IMR-90 (cell line): ENCODE results near the gene FIGLA. TPM values are rescaled to one million over a fixed set of nuclear protein-coding genes. Genes with fewer than 3 reads are reported as not detected.

Experiments
- ATAC-seq: fragments of 200-7000 bp; cut with Tn5 transposase; 2 replicates; pipeline ENCODE4 v1.9.1; 2020; ENCODE audit warnings: low read depth, mild to moderate bottlenecking, moderate library complexity
- BruUV-seq: library from RNA; stranded (reverse); fragments of 400-500 nt; replicated peaks from 2 replicates; lab custom pipeline; 2021; lab: Mats Ljungman, UMichigan
- CTCF ChIA-PET: fragments of 300-600 bp; formaldehyde crosslinking; extraction: SDS; loops from one replicate; lab custom pipeline; 2021; ENCODE audit warnings: antibody characterized with exemption; lab: Yijun Ruan, JAX
- POLR2A ChIA-PET: fragments of 300-600 bp; sonication (Branson Sonifier 250); formaldehyde crosslinking; loops from one replicate; lab custom pipeline; 2022; ENCODE audit warnings: antibody characterized with exemption; ENCODE audit not compliant: unreplicated experiment; lab: Charles Lee
- DNase-seq: peaks from one replicate; pipeline ENCODE4 v3.0.0; 2013
- H2AFZ ChIP-seq: replicated peaks from 2 replicates; pipeline ENCODE3; 2013; ENCODE audit warnings: low read length, mild to moderate bottlenecking; ENCODE audit not compliant: poor library complexity
- H2AK5ac ChIP-seq: 2 replicates; pipeline ENCODE4 v1.6.1; 2013; ENCODE audit warnings: low read depth, low read length, inconsistent platforms
- H2AK9ac ChIP-seq: replicated peaks from 2 replicates; pipeline ENCODE3; 2013; ENCODE audit warnings: mild to moderate bottlenecking, low read depth, low read length, moderate library complexity; ENCODE audit not compliant: poor library complexity
- H2BK120ac ChIP-seq: 2 replicates; pipeline ENCODE4 v1.6.1; 2013; ENCODE audit warnings: low read depth, low read length, inconsistent platforms
- H2BK15ac ChIP-seq: 3 replicates; pipeline ENCODE4 v1.6.1; 2013; ENCODE audit warnings: low read depth, low read length, inconsistent platforms
- H2BK20ac ChIP-seq: 2 replicates; pipeline ENCODE4 v1.6.1; 2013; ENCODE audit warnings: low read depth, mild to moderate bottlenecking, inconsistent platforms, low read length, moderate library complexity
- H2BK5ac ChIP-seq: 2 replicates; pipeline ENCODE4 v1.6.1; 2013; ENCODE audit warnings: mild to moderate bottlenecking, low read depth, low read length, inconsistent platforms; ENCODE audit not compliant: poor library complexity, severe bottlenecking
- H3K14ac ChIP-seq: replicated peaks from 2 replicates; pipeline ENCODE4 v1.6.1; 2013; ENCODE audit warnings: low read depth, low read length, inconsistent platforms
- H3K18ac ChIP-seq: 2 replicates; pipeline ENCODE4 v1.6.1; 2013; ENCODE audit warnings: low read depth, low read length, control low read depth
- H3K23ac ChIP-seq: 2 replicates; pipeline ENCODE4 v1.6.1; 2013; ENCODE audit warnings: low read depth, low read length, inconsistent platforms
- H3K27ac ChIP-seq: 2 replicates; pipeline ENCODE4 v1.5.1; 2013; ENCODE audit warnings: mild to moderate bottlenecking, control low read depth, low read length; ENCODE audit not compliant: insufficient read depth
- H3K27me3 ChIP-seq: 2 replicates; pipeline ENCODE4 v1.6.1; 2013; ENCODE audit warnings: low read length; ENCODE audit not compliant: control insufficient read depth, insufficient read depth
- H3K36me3 ChIP-seq: 2 replicates; pipeline ENCODE4 v1.6.1; 2013; ENCODE audit warnings: low read length, mixed read lengths; ENCODE audit not compliant: control insufficient read depth, insufficient read depth
- H3K4ac ChIP-seq: 2 replicates; pipeline ENCODE4 v1.6.1; 2013; ENCODE audit warnings: low read depth, low read length, inconsistent platforms
- H3K4me1 ChIP-seq: 2 replicates; pipeline ENCODE4 v1.6.1; 2013; ENCODE audit warnings: low read length, mixed read lengths; ENCODE audit not compliant: control insufficient read depth, insufficient read depth
- H3K4me2 ChIP-seq: 2 replicates; pipeline ENCODE4 v1.6.1; 2013; ENCODE audit warnings: low read depth, mild to moderate bottlenecking, control low read depth, low read length, moderate library complexity
- H3K4me3 ChIP-seq: 2 replicates; pipeline ENCODE4 v1.5.1; 2013; ENCODE audit warnings: low read depth, mild to moderate bottlenecking, control low read depth, low read length, moderate library complexity; ENCODE audit not compliant: insufficient read depth
- H3K56ac ChIP-seq: 2 replicates; pipeline ENCODE4 v1.6.1; 2013; ENCODE audit warnings: low read length, inconsistent platforms; ENCODE audit not compliant: insufficient read depth; ENCODE audit errors: extremely low read depth
- H3K79me1 ChIP-seq, 2 experiments: 2 replicates each; pipeline ENCODE4 v1.6.1; 2013; ENCODE audit warnings: low read length in 2 of 2, inconsistent platforms in 1 of 2, low read depth in 1 of 2
- H3K9ac ChIP-seq: 2 replicates; pipeline ENCODE4 v1.6.1; 2013; ENCODE audit warnings: low read depth, low read length, control low read depth
- H3K9me1 ChIP-seq: 2 replicates; pipeline ENCODE4 v1.6.1; 2013; ENCODE audit warnings: low read length, inconsistent platforms; ENCODE audit not compliant: insufficient read depth
- H3K9me3 ChIP-seq: 2 replicates; pipeline ENCODE4 v1.6.1; 2013; ENCODE audit warnings: low read length; ENCODE audit not compliant: control insufficient read depth, insufficient read depth
- H4K20me1 ChIP-seq: 2 replicates; pipeline ENCODE4 v1.6.1; 2013; ENCODE audit warnings: low read length, inconsistent platforms; ENCODE audit not compliant: insufficient read depth
- H4K5ac ChIP-seq: 2 replicates; pipeline ENCODE4 v1.6.1; 2013; ENCODE audit warnings: mild to moderate bottlenecking, low read depth, low read length, control low read depth
- H4K8ac ChIP-seq, 2 experiments: 2 replicates each; pipeline ENCODE4 v1.6.1; 2013; ENCODE audit warnings: low read depth in 2 of 2, low read length in 2 of 2, control low read depth in 1 of 2, inconsistent platforms in 1 of 2
- H4K91ac ChIP-seq: 2 replicates; pipeline ENCODE4 v1.6.1; 2013; ENCODE audit warnings: low read depth, low read length, inconsistent platforms; ENCODE audit not compliant: insufficient read depth
- BHLHE40 ChIP-seq: fragments of 150-350 bp; IDR thresholded peaks from 2 replicates; pipeline ENCODE4 v1.6.1; 2016; ENCODE audit warnings: mild to moderate bottlenecking, low read depth, low read length
- CEBPB ChIP-seq: IDR thresholded peaks from 2 replicates; pipeline ENCODE4 v1.6.1; 2012; ENCODE audit warnings: low read depth, low read length, improper control_type of control experiment
- CHD1 ChIP-seq: IDR thresholded peaks from 2 replicates; pipeline ENCODE4 v1.6.1; 2012; ENCODE audit warnings: low read depth, low read length, improper control_type of control experiment
- CTCF ChIP-seq: conservative IDR thresholded peaks from 2 replicates; pipeline ENCODE4 v1.5.1; 2012; ENCODE audit warnings: mild to moderate bottlenecking, low read depth, low read length, improper control_type of control experiment
- ELK1 ChIP-seq: fragments of 150-350 bp; IDR thresholded peaks from 2 replicates; pipeline ENCODE4 v1.6.1; 2016; ENCODE audit warnings: low read depth, mild to moderate bottlenecking, low read length, moderate library complexity, borderline replicate concordance
- FOS ChIP-seq: fragments of 150-350 bp; IDR thresholded peaks from 2 replicates; pipeline ENCODE4 v1.6.1; 2016; ENCODE audit warnings: low read depth, low read length
- MAFK ChIP-seq: IDR thresholded peaks from 2 replicates; pipeline ENCODE4 v1.6.1; 2012; ENCODE audit warnings: low read depth, low read length, improper control_type of control experiment
- MAZ ChIP-seq: IDR thresholded peaks from 2 replicates; pipeline ENCODE4 v1.6.1; 2012; ENCODE audit warnings: low read depth, mild to moderate bottlenecking, low read length, improper control_type of control experiment, moderate library complexity, borderline replicate concordance
- MXI1 ChIP-seq: IDR thresholded peaks from 2 replicates; pipeline ENCODE4 v1.6.1; 2012; ENCODE audit warnings: low read depth, mild to moderate bottlenecking, low read length, moderate library complexity, borderline replicate concordance
- NFE2L2 ChIP-seq: fragments of 150-350 bp; IDR thresholded peaks from 2 replicates; pipeline ENCODE4 v1.6.1; 2016; ENCODE audit warnings: low read depth, mild to moderate bottlenecking, low read length
- POLR2A ChIP-seq: IDR thresholded peaks from 2 replicates; pipeline ENCODE4 v1.6.1; 2012; ENCODE audit warnings: mild to moderate bottlenecking, low read depth, low read length
- RAD21 ChIP-seq: IDR thresholded peaks from 2 replicates; pipeline ENCODE4 v1.6.1; 2012; ENCODE audit warnings: low read length, improper control_type of control experiment
- RCOR1 ChIP-seq: IDR thresholded peaks from 2 replicates; pipeline ENCODE4 v1.6.1; 2012; ENCODE audit warnings: mild to moderate bottlenecking, low read length, improper control_type of control experiment; ENCODE audit not compliant: insufficient replicate concordance
- RFX5 ChIP-seq: IDR thresholded peaks from 2 replicates; pipeline ENCODE4 v1.8.0; 2012; ENCODE audit warnings: low read depth, mild to moderate bottlenecking, low read length, moderate library complexity
- SMC3 ChIP-seq: fragments of 150-350 bp; IDR thresholded peaks from 2 replicates; pipeline ENCODE4 v1.6.1; 2016; ENCODE audit warnings: low read depth, mild to moderate bottlenecking, antibody characterized with exemption, low read length, moderate library complexity
- USF2 ChIP-seq: fragments of 150-350 bp; IDR thresholded peaks from 2 replicates; pipeline ENCODE4 v1.6.1; 2017; ENCODE audit warnings: mild to moderate bottlenecking, antibody characterized with exemption, low read length, low read depth
- WGBS, 2 experiments: methylation state at CpG; one replicate each; pipeline versions ENCODE4 v1.1.5 to v1.1.7; 2013; ENCODE audit warnings: missing lambda C conversion rate in 2 of 2; ENCODE audit not compliant: insufficient read length in 1 of 2; ENCODE audit errors: extremely low coverage in 2 of 2; 5-methylcytosine and 5-hydroxymethylcytosine counted together
- dilution Hi-C: fragments of 300-500 bp; cut with HindIII; formaldehyde crosslinking; loops from one replicate; pipeline ENCODE4 v1.14.3; 2018; ENCODE audit warnings: low sequenced_read_pairs; ENCODE audit not compliant: unreplicated experiment
- in situ Hi-C: fragments of 300-500 bp; cut with MboI; formaldehyde crosslinking; loops from 3 replicates; pipeline ENCODE4 v1.14.3; 2019; ENCODE audit warnings: low sequenced_read_pairs, inconsistent platforms, mixed read lengths
- intact Hi-C: fragments of 100-400 bp; cut with micrococcal nuclease; formaldehyde crosslinking; loops from 2 replicates; pipeline ENCODE4 v1.10.0; 2022
- polyA plus RNA-seq, 3 experiments: library from polyadenylated mRNA; depleted of rRNA; stranded (reverse); fragments of >200 nt; gene quantifications; 2 replicates each; pipeline ENCODE4 v1.2.3, GENCODE V29; 2012; ENCODE audit warnings: low replicate concordance in 1 of 3
- total RNA-seq: library from RNA; depleted of rRNA; stranded (reverse); fragments of >200 nt; gene quantifications from 2 replicates; pipeline ENCODE4 v1.2.3, GENCODE V29; 2012

FIGLA gene
- total and polyA plus RNA-seq, 2 of the 4 experiments (the other 2 are of a cell fraction): not detected

- Histone ChIP-seq H3K4ac (no peak overlapping the region), H2BK120ac (no peak overlapping the region), H3K4me1 (no peaks in the 10 kb centered on the region), H2BK15ac (no peak overlapping the region), H3K56ac (no peak overlapping the region), H3K4me3 (no peak overlapping the region), H3K9me1 (no peaks in the 10 kb centered on the region), H3K9ac (no peak overlapping the region), H3K9me3 (no peaks in the 10 kb centered on the region), H4K91ac (no peak overlapping the region), H4K20me1 (no peaks in the 10 kb centered on the region), H3K36me3 (no peaks in the 10 kb centered on the region), H2BK5ac (no peak overlapping the region), H2AK9ac (no peak overlapping the region), H3K27ac (no peak overlapping the region), H3K14ac (no peak overlapping the region), H4K5ac (no peak overlapping the region), H2AK5ac (no peak overlapping the region), H3K4me2 (no peak overlapping the region), H3K18ac (no peak overlapping the region), H3K79me1 (no peaks in the 10 kb centered on the region), H3K27me3 (peaks cover 2% of the 10 kb centered on the region), H2BK20ac (no peak overlapping the region), H4K8ac (no peak overlapping the region), H2AFZ (no peak overlapping the region), H3K23ac (no peak overlapping the region)
- TF ChIP-seq MXI1 (no peak), RFX5 (no peak), POLR2A (no peak), RAD21 (no peak), MAZ (no peak), MAFK (no peak), FOS (no peak), BHLHE40 (no peak), RCOR1 (no peak), ELK1 (no peak), USF2 (no peak), SMC3 (no peak), CTCF (no peak), NFE2L2 (no peak), CHD1 (no peak), CEBPB (no peak)
- no CpG with 5 or more reads among the region's 2 CpGs for WGBS, 2 experiments
- intact Hi-C loops: no loop called here
- in situ Hi-C loops: no loop called here
- ChIA-PET CTCF (no interaction called here), POLR2A (no interaction called here)
- BruUV-seq: no TSS peak
- ATAC-seq (no peak), DNase-seq (no peak)
- dilution Hi-C loops: no loop called here
Measured at GRCh38 chr2:70738159-70738558, 52.3 kb downstream of the FIGLA start.
